ENCODE data around the gene EIF4G3.
"Not testable (repeated sequence)": the region's sequence is repeated elsewhere in the genome, so short reads cannot be mapped to it uniquely, and the experiment has no call there.

Gene EIF4G3

GRCh38 chr1:21110163-21110562, 66.5 kb downstream of the EIF4G3 start:
- no peak for DNase-seq (ENCODE audit: low read depth in 1 of 2, low spot score in 1 of 2)

- DNase-seq (ENCODE audit: low read depth in 1 of 2, low spot score in 1 of 2), result no peak
Measured at GRCh38 chr1:21106709-21107108, 70.0 kb downstream of the EIF4G3 start.

DNA sequence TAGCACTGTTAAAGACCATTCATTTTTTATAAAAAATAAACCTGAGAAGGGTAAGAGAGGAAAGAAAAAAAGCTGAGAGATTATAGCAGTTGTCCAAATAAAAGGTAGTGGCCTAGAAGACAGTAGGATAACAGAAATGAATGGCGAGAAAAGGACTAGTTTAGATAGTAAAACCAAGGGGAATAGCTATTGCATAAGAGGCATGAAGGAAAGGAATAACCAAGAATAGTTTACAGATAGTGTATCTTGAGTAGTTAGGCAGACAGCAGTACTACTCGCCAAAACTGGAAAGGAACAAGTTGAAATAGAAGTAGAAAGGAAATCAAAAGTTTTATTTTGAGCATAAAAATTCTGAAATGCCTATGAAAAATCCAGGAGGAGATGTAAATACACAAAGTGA, 70.5 kb downstream of the EIF4G3 start:
- DNase-seq (ENCODE audit: low read depth in 1 of 2, low spot score in 1 of 2), result no peak

GRCh38 chr1:21105807-21106206, 70.9 kb downstream of the EIF4G3 start:
- no peak for DNase-seq (ENCODE audit: low read depth in 1 of 2, low spot score in 1 of 2)

- no peak for DNase-seq (ENCODE audit: low read depth in 1 of 2, low spot score in 1 of 2)
Measured at GRCh38 chr1:21104683-21105082, 72.0 kb downstream of the EIF4G3 start.

DNA sequence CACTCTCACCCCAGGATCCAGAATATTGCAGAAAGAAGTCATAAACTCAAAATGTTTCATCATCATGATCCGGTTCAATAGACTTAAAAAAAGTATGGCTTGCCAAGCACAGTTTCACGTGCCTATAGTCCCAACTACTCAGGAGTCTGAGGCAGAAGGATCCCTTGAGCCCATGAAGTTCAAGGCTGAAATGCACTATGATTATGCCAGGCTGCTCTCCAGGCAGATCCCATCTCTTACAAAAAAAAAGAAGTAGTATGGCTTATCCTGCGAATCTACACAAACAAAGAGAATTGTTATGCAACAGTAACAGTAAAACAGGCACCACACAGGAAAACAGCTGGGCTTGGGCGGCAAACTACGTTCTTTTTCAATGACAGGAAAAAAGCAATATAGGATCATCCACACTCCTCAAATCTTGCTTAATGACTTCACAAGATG, 76.2 kb downstream of the EIF4G3 start:
- no peak for DNase-seq (ENCODE audit: low read depth in 1 of 2, low spot score in 1 of 2)

GRCh38 chr1:21099869-21100131, 76.9 kb downstream of the EIF4G3 start:
- DNase-seq (ENCODE audit: low read depth in 1 of 2, low spot score in 1 of 2), result no peak

DNA sequence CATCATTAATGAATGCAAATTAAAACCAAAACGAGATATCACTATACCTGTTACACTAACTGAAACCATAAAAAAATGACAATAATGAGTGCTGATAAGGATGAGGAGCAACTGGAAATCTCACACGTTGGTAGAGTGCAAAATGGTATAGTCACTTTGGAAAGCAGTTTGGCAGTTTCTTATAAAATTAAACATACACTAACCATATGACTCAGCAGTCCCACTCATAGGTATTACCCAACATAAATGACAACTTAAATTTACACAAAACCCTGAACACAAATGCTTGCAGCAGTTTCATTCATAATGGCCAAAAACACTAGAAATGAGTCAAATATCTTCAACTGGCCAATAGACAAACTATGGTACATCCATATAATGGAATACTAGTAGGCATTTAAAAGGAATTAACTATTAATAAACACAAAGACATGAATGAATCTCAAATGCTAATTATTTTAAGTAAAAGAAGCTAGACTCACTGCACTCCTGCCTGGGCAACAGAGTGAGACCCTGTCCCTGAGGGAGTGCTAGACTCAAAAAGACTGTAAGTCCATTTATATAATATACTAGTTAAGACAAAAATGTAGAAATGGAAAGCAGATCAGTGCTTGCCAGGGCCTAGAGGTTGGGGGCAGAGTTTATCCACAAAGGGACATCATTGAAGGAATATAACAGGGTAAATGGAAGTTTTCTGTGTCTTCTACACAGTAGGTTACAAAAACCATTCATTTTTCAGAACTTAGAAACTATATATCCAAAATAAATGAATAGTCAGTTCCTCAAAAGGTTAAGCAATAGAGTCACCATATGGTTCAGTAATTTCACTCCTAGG, 77.4 kb downstream of the EIF4G3 start:
- DNase-seq (ENCODE audit: low read depth in 1 of 2, low spot score in 1 of 2), result no peak

- DNase-seq (ENCODE audit: low read depth in 1 of 2, low spot score in 1 of 2), result no peak
Measured at GRCh38 chr1:21098186-21098915, 78.3 kb downstream of the EIF4G3 start.

GRCh38 chr1:21097729-21098128, 79.0 kb downstream of the EIF4G3 start:
- no peak for DNase-seq (ENCODE audit: low read depth in 1 of 2, low spot score in 1 of 2)

DNA sequence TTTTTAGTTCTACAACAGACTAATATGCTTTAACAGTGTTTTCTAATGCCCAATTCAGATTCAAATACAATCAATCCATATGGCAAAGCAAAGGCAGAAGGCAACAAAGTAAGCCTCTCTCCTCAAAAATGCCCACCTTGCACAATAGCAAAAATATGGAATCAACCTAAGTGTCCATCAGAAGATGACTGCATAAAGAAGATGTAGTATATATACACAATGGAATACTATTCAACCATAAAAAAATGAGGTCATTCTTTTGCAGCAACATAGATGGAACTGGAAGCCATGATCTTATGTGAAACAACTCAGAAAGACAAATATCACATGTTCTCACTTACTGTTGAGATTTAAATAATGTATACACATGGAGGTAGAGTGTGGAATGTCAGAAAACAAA, 80.7 kb downstream of the EIF4G3 start:
- no peak for DNase-seq (ENCODE audit: low read depth in 1 of 2, low spot score in 1 of 2)

- not testable (repeated sequence) for DNase-seq (ENCODE audit: low read depth in 1 of 2, low spot score in 1 of 2)
Measured at GRCh38 chr1:21094282-21094681, 82.4 kb downstream of the EIF4G3 start.

- DNase-seq (ENCODE audit: low read depth in 1 of 2, low spot score in 1 of 2), result not testable (repeated sequence)
Measured at GRCh38 chr1:21093271-21093958, 83.3 kb downstream of the EIF4G3 start.

DNA sequence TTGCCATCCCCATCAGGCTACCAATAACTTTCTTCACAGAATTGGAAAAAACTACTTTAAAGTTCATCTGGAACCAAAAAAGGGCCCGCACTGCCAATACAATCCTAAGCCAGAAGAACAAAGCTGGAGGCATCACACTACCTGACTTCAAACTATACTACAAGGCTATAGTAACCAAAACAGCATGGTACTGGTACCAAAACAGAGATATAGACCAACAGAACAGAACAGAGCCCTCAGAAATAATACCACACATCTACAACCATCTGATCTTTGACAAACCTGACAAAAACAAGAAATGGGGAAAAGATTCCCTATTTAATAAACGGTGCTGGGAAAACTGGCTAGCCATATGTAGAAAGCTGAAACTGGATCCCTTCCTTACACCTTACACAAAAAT, 84.2 kb downstream of the EIF4G3 start:
- not testable (repeated sequence) for DNase-seq (ENCODE audit: low read depth in 1 of 2, low spot score in 1 of 2)

DNA sequence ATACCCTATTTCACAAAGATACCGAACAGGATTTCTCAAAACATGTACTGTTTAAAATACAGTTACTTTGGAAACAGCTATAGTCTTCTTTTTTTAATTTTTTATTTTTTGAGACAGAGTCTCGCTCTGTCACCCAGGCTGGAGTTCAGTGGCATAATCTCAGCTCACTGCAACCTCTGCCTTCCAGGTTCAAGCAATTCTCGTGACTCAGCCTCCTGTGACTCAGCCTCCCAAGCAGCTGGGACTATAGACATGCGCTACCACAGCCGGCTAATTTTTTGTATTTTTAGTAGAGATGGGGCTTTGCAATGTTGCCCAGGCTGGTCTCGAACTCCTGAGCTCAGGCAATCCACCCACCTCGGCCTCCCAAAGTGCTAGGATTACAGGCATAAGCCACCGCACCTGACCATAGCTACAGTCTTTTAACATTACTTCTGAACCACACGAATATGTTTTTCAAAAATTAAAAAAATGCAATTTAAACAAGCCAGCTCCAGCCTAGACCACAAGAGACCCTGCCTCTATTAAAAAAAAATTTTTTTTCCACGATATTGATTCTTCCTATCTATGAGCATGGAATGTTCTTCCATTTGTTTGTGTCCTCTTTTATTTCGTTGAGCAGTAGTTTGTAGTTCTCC, 85.5 kb downstream of the EIF4G3 start:
- not testable (repeated sequence) for DNase-seq (ENCODE audit: low read depth in 1 of 2, low spot score in 1 of 2)

- no peak for DNase-seq (ENCODE audit: low read depth in 1 of 2, low spot score in 1 of 2)
Measured at GRCh38 chr1:21090463-21090862, 86.2 kb downstream of the EIF4G3 start.

DNA sequence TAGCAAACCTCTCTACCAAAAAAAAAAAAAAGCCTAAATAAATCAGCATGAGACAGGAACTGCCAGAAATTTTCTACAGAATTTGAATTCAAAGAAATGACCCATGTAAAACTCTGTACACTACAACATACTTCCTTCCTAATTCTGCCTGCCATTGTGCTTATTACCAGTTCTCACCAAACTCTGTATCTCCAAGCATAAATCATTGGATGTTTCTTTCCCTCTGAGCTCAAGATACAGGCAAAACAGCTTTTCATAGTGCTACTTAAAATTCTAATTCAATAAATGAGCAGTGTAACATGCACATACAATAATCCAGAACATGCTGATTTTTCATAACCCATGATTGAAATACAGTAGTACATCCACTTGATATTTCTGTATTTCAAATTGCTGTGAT, 87.0 kb downstream of the EIF4G3 start:
- no peak for DNase-seq (ENCODE audit: low read depth in 1 of 2, low spot score in 1 of 2)

GRCh38 chr1:21089299-21089698, 87.4 kb downstream of the EIF4G3 start:
- no peak for DNase-seq (ENCODE audit: low read depth in 1 of 2, low spot score in 1 of 2)

- DNase-seq (ENCODE audit: low read depth in 1 of 2, low spot score in 1 of 2), result no peak
Measured at GRCh38 chr1:21084111-21084810, 92.4 kb downstream of the EIF4G3 start.

GRCh38 chr1:21082073-21082472, 94.6 kb downstream of the EIF4G3 start:
- no peak for DNase-seq (ENCODE audit: low read depth in 1 of 2, low spot score in 1 of 2)

- no peak for DNase-seq (ENCODE audit: low read depth in 1 of 2, low spot score in 1 of 2)
Measured at GRCh38 chr1:21077085-21077484, 99.6 kb downstream of the EIF4G3 start.

All from activated T-helper 1 cell treated with anti-CD3 and anti-CD28 coated beads, Interleukin-2, amount 50 U/mL, for 16 hours (primary cell).